GM19239 (cell line): ENCODE results near the gene VWF.
A peak's percentile ranks its signal among the peaks of the same experiment; 100 is the strongest.
"Not testable (repeated sequence)": the region's sequence is repeated elsewhere in the genome, so short reads cannot be mapped to it uniquely, and the experiment has no call there.

ENCODE experiments used
- DNase-seq: peaks from one replicate; pipeline ENCODE4 v3.0.0; 2011; ENCODE audit warnings: low spot score; ENCODE audit not compliant: insufficient read length
- FAIRE-seq: peaks from 2 replicates; lab custom pipeline; 2011; peaks lifted over from hg19 to GRCh38; lab: Jason Lieb, UNC

VWF gene

GRCh38 chr12:6016004-6016403 is 108.5 kb downstream of the VWF start:
- not testable (repeated sequence) for DNase-seq, FAIRE-seq

GRCh38 chr12:6015271-6015670 is 109.2 kb downstream of the VWF start:
- not testable (repeated sequence) for FAIRE-seq, DNase-seq

- not testable (repeated sequence) for DNase-seq, FAIRE-seq
These were observed 113.7 kb downstream of the VWF start for GRCh38 chr12:6010631-6011350.

- DNase-seq (no peak), FAIRE-seq (peak; percentile 33)
These were observed 127.2 kb downstream of the VWF start for GRCh38 chr12:5997260-5997659.

- FAIRE-seq, result no peak
These were observed 128.0 kb downstream of the VWF start for GRCh38 chr12:5996459-5996858.

GRCh38 chr12:5989621-5990020 is 134.8 kb downstream of the VWF start:
- no peak for FAIRE-seq

More at GRCh38 chr12:5996459-5996858, 128.0 kb downstream of the VWF start:
- DNase-seq, result no peak

GRCh38 chr12:5988659-5989116 is 135.8 kb downstream of the VWF start:
- FAIRE-seq (peak; percentile 93), DNase-seq (peak; percentile 73)

More at GRCh38 chr12:5989621-5990020, 134.8 kb downstream of the VWF start:
- DNase-seq, result no peak

GRCh38 chr12:5988088-5988487 is 136.4 kb downstream of the VWF start:
- FAIRE-seq (no peak), DNase-seq (no peak)

- DNase-seq (no peak), FAIRE-seq (no peak)
These were observed 136.9 kb downstream of the VWF start for GRCh38 chr12:5987573-5987972.

GRCh38 chr12:5985471-5985870 is 139.0 kb downstream of the VWF start:
- FAIRE-seq, result no peak
- no peak for DNase-seq

GRCh38 chr12:5984873-5985272 is 139.6 kb downstream of the VWF start:
- DNase-seq (no peak), FAIRE-seq (no peak)

GRCh38 chr12:5982106-5982505 is 142.4 kb downstream of the VWF start:
- FAIRE-seq, result no peak

GRCh38 chr12:5977556-5977955 is 146.9 kb downstream of the VWF start:
- DNase-seq, result no peak
- FAIRE-seq, result no peak

More at GRCh38 chr12:5982106-5982505, 142.4 kb downstream of the VWF start:
- no peak for DNase-seq

GRCh38 chr12:5976711-5977110 is 147.8 kb downstream of the VWF start:
- no peak for DNase-seq
- FAIRE-seq, result no peak

- DNase-seq, result no peak
- FAIRE-seq, result no peak
These were observed 148.3 kb downstream of the VWF start for GRCh38 chr12:5976196-5976595.

- FAIRE-seq, result no peak
These were observed 150.9 kb downstream of the VWF start for GRCh38 chr12:5973461-5974115.

GRCh38 chr12:5972387-5972786 is 152.1 kb downstream of the VWF start:
- DNase-seq, result no peak
- FAIRE-seq, result peak; percentile 11

More at GRCh38 chr12:5973461-5974115, 150.9 kb downstream of the VWF start:
- DNase-seq, result no peak

- FAIRE-seq (no peak), DNase-seq (no peak)
These were observed 153.1 kb downstream of the VWF start for GRCh38 chr12:5971194-5971850.

- DNase-seq, result no peak
- FAIRE-seq, result no peak
These were observed 154.3 kb downstream of the VWF start for GRCh38 chr12:5969974-5970690.
